Activated CD4-positive, CD25-positive, alpha-beta regulatory T cell treated with anti-CD3 and anti-CD28 coated beads, Interleukin-2, amount 50 U/mL, for 72 hours (primary cell): ENCODE data around the gene HS3ST5.
"Not testable (repeated sequence)": the region's sequence is repeated elsewhere in the genome, so short reads cannot be mapped to it uniquely, and the experiment has no call there.

Experiments used
- DNase-seq: peaks from one replicate; pipeline ENCODE4 v3.0.0; 2021

The HS3ST5 gene

DNA sequence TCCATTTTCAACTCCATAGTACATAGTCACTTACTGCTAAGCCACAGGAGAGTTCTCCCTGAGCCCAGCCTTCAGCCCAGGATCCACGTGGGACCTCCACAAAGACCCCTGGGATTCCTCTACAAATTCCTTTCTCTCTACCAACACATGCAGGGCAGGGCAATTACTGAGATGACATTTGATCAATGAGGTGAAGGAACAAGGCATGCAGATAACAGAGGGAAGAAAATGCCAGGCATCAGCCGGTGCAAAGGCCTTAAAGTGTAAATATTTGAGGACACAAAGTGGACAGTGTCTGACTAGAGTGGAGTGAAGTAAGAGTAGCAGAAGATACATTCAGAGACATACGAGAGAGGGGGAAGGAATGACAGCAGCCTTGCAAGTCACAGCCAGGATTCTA lies 70.2 kb downstream of the HS3ST5 start:
- DNase-seq: no peak

DNA sequence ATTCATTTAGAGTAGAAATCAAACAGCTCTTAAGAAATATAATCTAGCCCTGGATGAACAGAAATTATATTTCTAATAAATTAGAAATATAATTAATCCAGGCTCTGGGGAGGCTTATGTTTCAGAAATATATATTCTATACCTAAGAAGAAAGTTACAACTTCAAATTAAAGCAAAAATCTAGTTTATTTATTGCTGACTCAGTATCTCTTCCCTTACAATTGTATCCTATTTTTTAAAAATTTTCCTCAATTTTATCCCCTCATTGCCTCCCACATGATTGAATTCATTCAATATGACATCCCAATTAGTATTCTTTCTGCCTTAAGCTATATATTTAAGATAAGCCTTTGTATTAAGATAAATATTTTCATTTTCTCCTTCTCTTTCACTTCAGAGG lies 71.4 kb downstream of the HS3ST5 start:
- no peak for DNase-seq

DNA sequence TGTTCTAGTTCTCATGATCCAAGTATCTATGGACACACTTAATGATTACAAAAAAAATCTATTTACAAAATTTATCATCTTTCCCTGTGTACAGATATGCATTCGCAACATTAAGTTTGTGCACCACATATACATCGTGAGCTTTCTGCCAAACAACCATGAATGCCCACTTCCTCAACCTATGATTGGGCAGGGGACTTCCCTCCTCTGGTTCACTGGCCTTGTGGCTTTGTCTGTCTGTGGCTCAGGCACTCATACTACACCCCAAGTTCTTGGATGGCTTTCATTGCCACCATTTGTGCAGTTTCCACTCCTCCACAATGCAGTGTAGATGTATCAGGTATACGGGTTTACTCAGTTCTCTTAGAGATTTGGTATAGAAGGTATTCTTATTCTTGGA lies 74.9 kb downstream of the HS3ST5 start:
- no peak for DNase-seq

DNA sequence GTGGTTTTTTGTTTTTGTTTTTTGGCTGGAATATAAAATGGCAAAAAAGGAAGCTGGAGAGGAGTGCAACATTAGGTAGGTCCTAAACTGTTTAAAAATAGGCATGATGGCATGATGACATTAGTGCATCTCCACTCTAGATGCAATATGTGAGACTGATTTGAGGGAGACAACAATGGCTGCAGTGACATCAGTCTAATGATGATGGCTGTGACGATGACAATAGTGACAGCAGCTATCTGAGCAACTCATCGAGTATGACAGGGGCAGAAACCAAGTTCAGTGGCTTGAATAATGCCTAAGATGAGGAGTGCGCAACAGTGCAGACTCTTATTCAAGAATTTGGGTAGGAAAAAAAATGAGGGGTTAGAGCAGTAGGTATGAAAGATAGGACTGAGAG lies 82.0 kb downstream of the HS3ST5 start:
- DNase-seq: no peak

DNA sequence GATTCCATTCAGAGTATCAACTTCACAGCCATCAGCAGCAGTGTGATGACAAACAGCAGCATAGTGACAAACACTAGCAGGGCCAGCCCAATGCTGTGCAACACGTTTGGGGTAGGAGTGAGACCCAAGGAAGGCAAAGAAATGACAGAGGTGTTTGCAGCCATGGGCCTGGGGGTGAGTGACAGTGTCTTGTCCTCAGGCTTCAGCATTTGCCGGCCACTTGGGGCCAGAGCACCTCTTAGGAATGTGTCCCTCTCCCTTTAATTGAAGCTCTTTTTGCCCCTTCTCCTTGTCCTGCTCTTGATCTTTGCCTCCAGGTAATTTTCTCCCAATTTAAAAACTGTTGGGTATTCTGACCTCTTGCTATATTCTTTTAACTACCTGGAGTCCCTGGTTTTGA lies 84.4 kb downstream of the HS3ST5 start:
- DNase-seq: no peak

DNA sequence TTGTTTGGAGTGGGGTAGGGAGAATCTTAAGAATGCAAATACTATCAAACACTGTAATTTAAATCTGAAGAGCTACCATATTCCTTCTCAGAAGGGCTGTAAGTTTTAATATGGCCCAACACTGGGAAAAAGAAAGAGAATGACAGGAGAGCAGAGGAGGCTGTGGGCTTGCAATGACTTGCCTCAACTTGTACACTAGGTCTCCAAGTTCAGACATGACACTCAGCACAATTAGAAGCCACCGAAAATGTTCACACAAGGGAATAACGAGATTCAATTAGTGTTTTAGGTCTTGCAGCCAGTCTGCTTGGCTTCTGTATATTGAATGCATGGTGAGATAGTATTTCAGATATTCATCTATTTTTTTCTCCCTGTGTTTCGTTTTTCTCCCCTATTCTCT lies 89.4 kb downstream of the HS3ST5 start:
- DNase-seq: no peak

DNA sequence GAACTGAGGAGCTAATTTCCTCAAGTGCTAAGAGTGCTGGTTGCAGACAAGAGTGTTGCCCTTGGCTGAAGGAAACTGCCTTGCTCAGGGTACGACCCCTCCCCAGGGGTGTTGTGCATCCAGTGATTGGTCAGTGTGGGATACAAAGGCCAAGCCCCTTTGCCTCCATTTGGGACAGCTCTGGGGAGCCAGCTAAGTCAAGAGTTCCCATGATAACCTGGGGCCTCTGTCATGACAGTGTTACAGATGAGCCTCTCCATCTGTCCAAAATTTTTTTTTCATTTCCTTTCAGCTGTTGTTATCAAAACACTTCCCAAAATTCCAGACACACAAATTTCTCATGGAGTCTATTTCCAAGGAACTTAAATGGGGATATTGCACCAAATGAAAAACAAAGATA lies 93.3 kb downstream of the HS3ST5 start:
- DNase-seq: no peak

DNA sequence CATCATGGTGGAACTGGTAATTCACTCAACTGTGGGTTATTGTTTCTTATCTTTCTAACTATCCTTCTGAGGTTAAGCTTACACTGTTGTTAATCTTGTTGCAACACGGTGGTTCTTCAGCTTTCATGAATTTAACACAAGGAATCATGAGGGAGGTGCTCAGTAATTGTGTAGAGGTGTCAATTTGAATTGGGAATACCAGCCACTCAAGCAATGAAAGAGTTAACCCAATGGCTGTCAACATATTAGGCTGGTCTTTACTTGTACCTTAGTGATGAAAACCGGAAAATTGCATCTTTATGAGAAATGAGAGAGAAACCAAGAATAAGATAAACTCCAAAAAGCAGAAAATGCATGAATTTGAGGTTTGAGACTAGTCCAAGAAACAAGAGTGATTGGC lies 95.7 kb downstream of the HS3ST5 start:
- no peak for DNase-seq

DNA sequence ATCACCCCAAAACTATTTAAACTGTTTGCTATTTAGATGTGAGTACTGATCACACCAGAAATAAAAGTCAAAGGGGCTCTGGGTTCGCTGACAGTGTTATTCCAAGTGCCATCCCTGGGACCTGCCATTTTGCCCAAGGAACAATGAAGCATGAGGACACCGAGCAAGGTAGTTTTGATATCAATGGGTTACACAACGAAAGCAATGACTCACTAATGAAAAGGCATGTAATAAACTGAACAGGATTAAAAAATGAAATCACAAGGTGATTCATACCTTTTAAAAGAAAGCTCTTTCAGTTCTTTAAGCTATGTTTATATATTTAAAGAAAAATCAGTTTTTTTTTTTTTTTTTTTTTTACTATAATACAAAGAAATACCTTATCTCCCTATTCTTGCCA lies 102.0 kb downstream of the HS3ST5 start:
- DNase-seq: no peak

DNA sequence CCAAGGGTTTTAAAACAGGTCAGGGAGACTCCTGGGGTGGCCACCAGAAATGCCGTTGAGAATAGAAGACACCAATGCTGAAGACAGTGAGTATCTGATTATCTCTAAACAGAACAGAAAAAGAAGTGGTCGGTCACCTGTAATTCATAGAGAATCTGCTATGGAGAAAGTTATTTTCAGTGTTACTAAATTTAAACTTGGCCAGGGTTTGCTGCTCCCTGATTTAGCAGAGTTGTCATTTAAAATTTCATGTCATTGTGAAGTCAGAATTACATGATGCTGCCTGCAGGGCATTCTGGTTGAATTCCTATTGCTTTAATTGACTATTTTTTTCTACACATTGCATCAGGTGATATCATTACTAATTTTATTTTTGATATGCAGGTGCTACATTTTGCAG lies 114.1 kb downstream of the HS3ST5 start:
- DNase-seq: no peak

DNA sequence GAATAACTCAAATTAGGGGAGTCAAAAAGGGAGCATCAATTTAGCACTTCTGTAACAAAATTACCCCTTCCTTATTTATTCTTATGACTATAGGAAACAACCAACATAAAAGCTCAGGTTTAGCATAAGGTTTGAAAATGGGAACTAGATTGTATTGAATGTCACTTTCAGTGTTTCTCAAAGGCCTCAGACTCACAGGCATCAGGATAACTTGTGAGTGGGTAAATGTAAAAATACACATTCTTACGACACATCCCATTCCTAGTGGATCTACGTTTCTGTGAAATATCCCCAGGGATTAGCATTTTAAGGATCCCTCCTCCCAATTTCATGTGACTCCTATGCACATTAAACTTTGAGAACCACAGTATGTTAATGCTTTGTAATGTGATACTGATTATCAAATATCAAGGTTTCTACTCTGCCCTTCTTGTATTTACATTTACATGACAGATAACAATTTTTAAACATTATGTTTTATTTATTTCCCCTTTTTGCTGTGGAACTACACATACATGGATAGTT lies 114.8 kb downstream of the HS3ST5 start:
- no peak for DNase-seq

DNA sequence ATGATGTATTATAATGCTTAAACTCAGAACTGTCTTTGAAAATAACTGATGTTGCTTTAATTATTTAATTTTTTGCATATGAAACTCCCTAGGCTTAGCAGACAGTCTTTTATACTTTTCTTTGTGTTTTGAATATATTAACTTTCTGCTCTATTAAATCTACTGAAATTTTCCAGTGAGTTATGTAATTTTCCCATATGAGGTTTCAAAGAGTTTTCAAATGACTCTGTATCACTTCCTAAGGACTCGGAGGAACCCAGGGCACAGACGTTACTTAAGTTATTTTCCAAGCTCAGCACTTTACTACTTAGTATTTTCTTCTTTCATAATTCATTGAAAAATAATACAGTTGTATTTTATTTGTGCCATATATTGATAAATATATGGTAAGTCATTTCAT lies 122.6 kb downstream of the HS3ST5 start:
- DNase-seq: no peak

DNA sequence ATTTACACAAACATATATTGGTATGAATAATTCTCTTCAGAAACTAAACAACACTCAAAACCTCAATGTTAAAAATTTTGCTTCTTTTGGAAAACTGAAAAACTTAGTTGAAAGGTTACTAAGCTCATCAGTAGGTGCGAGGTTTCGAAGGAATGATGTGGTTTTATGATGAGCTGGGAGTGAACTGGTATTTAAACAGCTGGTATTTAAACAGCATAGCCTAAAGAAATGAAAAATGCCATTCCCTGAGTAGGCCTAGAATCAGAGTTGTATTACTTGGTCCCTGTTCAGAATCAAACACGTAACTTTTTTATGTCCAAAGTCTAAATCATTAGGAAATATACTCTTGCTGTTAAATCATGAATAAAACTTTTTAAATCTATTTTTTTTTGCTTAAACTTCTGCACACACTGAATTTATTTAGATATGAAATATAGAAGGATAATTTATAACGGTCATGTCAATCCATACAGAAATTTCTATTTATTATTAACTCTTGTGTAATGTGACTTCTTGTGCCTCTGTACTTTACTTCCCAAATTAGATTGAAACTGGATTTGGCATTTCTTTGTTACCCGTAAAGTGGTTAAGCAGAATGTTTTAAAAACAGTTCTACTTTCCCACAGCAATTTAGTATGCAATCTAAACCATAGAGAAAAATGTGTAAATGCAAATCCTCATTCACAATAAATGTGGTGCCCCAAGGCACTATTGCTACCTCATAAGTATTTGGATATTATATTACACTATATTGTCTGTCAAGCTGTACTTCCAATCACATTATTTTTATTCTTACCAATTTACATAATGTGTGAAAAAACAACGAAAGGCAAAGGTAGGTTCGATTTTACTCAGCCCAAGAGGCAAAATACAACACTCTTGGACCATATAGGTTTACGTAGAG lies 124.1 kb downstream of the HS3ST5 start:
- DNase-seq: no peak

DNA sequence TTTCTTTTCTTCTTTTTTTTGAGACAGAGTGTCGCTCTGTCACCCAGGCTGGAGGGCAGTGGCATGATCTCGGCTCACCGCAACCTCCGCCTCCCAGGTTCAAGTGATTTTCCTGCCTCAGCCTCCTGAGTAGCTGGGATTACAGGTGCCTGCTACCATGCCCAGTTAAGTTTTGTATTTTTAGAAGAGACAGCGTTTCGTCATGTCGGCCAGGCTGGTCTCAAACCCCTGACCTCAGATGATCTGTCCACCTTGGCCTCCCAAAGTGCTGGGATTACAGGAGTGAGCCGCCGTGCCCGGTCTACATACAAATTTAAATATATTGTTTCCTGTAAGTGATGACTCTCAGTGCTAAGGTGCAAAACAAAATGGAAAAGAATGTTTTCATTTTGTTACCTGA lies 124.8 kb downstream of the HS3ST5 start:
- DNase-seq: not testable (repeated sequence)

DNA sequence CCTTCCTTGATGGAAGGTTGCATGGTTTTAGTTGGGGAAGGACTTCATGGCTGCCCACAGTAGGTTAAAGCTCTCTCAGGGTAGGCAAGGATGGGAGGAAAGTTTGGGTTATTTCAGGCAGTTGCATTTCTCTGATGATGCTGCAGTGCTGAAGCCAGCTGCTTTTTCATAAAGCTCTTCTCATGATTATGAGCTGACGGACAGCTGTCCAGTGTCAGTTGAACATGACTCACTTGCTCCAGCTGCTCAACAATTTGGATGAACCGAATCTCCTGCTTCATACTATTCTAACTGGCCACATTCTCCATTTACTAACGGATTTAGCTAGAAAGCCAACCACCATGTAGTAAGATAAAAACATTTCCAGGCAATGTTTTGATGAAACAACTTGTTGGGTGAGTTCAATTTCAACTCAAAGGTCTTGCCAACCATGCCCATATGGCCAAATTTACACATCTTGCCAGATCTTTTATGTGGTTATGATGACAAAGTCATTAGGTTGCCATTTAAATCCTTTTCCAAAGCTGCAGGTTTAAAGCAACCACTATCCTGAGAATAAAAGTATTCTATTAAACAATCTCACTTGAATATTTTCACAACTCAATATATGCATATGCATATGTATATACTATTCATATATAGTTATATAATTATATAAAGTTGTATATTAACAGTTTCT lies 125.9 kb downstream of the HS3ST5 start:
- no peak for DNase-seq

DNA sequence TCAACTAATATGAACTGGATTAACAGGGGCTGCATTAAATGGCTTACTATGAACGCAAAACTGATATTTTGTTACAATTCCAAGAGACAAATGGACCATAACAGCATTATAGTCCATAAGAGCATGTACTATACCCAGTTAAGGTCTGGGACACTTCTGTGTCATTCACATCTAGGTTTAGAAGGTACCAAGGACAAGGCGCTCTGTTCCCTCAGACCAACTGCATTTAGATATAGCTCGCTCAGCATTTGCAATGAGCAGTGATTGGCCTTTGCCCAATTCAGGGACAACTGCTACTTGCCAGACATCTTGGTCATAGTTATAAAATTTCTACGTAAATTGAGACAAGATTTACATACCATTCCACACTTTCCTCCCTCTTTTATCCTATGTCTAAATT lies 132.4 kb downstream of the HS3ST5 start:
- no peak for DNase-seq

DNA sequence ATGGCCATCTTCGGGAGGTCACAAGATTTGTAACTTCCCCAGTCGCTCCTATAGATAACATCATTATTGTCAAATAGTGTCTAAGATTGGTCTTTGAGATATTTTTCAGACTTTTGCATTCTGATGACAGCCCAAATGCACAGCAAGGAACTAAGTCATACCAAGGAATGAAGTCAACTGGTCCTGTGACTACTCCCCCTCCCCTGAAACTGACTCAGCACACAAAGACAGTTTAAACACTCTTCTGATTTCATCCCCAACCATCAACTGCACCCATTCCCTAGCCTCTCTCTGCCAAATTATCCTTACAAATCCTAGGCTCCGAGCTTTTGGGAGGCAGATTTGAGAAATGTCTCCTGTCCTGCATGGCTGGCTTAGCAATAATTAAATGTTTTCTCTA lies 139.4 kb downstream of the HS3ST5 start:
- DNase-seq: no peak

DNA sequence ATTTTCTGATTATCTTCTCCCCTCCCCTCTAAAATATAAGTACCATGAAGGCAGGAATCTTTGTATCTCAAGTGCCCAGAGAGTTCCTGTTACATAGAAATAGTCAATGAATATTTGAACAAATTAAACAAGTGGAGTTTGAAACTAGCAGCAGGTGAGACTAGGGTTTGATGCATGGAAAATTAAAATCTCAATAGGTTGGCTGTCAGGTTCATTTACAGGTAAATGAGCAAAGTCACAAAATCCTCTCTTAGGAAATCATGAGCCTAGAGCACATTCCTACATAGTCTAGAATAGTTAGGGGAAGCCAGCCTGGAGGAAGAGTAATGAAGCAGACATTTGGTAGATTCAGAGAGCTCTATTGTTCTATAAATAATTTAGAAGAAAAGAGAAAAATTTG lies 140.4 kb downstream of the HS3ST5 start:
- no peak for DNase-seq

DNA sequence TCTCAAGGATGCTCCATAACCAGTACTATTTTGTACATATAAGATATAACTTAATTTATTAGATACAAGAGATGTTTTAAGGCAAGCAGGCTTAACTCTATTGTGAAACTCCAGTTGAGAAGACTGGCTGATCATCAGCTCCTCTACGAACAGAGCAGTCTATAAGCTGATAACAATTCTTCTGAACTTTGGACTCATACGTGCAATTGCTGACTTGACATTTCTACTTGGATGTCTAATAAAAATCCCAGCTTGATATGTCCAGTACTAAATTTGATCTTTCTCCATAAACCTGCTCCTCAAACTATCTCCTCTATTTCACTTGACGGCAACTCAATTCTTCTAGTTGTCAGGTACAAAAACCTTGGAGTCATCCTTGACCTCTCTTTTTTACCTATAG lies 141.9 kb downstream of the HS3ST5 start:
- no peak for DNase-seq

DNA sequence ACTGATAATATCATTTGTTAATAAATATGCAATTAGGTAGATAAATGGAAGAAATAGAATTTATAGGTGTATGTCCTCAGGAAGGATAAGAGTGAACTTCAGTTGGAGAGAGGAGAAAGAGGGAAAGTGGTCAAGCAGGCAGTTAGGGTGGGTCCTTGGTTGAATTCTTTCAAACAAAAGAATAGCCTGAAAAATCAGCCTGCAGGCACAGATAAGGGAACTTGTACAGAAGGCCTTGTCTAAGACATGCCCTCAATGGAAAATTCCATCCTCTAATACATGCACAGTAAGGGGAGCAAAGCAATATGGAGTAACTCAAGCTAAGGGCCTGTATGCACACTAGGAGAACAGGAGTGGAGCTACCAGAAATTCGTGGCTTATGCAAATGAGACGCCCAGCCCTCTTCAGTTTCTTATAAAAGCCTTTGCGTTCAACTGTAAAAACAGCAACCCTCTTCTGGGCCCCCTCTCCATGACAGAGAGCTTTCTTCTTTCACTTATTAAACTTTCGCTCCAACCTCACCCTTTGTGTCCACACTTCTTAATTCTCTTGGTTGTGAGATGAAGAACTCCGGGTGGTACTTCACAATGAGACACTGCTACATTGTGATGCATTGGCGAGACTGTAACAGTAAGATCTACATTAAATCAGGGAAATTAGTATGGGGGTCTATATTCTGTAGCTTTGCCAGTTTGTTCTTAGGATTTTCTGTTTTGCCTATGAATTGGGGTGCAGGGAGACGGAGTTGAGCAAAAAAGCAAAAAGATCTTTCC lies 147.0 kb downstream of the HS3ST5 start:
- DNase-seq: no peak

DNA sequence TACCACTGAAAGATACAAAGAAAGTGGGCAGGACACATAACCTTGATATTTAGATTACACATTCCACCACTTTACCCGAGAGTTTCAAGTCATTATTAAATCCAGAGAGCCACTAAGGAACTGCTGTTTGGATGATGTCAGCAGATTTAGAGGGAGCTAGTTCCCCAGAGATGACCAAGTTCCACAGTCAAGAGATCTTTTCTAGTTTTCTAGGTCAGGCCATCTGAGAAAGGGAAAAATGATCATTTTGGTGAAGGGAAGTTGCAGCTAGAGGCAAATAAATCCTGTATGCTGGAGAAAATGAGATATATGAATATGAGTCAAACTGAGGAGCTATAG lies 147.8 kb downstream of the HS3ST5 start:
- DNase-seq: no peak

DNA sequence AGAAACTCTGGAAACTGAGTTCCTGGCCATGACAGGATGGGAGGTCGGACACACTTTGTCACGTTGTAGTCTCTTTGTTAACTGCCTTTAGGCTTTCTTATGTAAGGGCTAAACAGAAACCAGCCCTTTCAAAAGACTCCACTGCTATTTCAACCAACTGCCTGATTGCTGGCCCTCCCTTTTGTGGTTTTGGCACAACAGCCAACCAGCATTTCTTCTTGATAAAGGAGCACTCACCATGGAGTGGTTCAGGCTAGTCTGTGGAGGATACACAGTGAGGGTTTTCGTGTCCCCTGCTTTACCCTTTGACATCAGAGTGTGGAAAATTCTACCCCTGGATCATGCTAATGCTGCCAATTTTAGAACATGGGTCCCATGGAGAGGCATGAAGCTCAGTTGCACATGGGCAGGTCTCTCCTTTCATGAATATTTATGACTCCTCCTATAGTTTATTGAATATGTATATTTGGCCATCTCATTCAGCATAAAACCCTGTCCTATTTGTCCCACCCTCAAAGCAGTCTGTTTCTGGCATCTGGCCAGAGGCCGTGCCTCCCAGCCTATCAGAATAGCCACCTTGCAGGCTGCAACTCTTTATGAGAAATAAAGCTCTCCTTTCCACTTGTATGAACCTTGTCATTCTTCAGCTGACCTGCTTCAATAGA lies 148.3 kb downstream of the HS3ST5 start:
- no peak for DNase-seq

DNA sequence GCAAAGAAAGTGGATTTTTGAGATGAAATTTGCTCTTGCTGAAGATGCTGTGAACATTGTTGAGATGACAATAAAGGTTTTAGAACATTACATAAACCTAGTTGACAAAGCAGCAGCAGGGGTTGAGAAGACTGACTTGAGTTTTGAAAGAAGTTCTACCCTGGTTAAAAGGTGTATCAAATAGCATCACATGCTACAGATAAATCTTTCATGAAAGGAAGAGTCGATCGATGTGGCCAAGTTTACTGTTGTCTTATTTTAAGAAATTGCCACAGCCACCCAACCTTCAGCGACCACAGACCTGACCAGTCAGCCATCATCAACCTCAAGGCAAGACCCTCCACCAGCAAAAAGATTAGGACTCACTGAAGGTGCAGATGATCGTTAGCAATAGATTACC lies 155.3 kb downstream of the HS3ST5 start:
- DNase-seq: no peak
